Upper lobe of left lung (tissue), 6 donors: Measurements from ENCODE around the gene GLIS1. TPM values are rescaled to one million over a fixed set of nuclear protein-coding genes. Genes with fewer than 3 reads are reported as not detected.
A peak's percentile ranks its signal among the peaks of the same experiment; 100 is the strongest.

ENCODE experiments used
- ATAC-seq, 2 donors: fragments of 200-7000 bp; cut with Tn5 transposase; one replicate each; pipeline ENCODE4 v1.9.1; 2022; ENCODE audit warnings: mild to moderate bottlenecking in 2 of 2, moderate library complexity in 2 of 2; ENCODE audit not compliant: low FRiP score in 2 of 2
- DNase-seq, 2 donors: peaks; one replicate each; pipeline ENCODE4 v3.0.0-alpha.2; 2019 to 2020
- H3K27ac ChIP-seq, 4 donors: fragments of 200-600 bp; sonication (generic); one replicate each; pipeline ENCODE4 v1.5.1; 2016 to 2019
- H3K27me3 ChIP-seq, 4 donors: fragments of 200-600 bp; sonication (generic); one replicate each; pipeline ENCODE4 v1.5.1; 2017 to 2019
- H3K36me3 ChIP-seq, 4 donors: fragments of 200-600 bp; sonication (generic); one replicate each; pipeline ENCODE4 v1.5.1; 2016 to 2019
- H3K4me1 ChIP-seq, 4 donors: fragments of 200-600 bp; sonication (generic); one replicate each; pipeline ENCODE4 v1.5.1; 2018 to 2019
- H3K4me3 ChIP-seq, 4 donors: fragments of 200-600 bp; sonication (generic); one replicate each; pipeline ENCODE4 v1.5.1; 2017 to 2019; ENCODE audit warnings: mild to moderate bottlenecking in 2 of 4, moderate library complexity in 1 of 4
- H3K9me3 ChIP-seq, 4 donors: fragments of 200-600 bp; sonication (generic); one replicate each; pipeline ENCODE4 v1.5.1; 2018 to 2019
- EP300 ChIP-seq, 4 donors: sonication (generic); formaldehyde crosslinking; IDR thresholded peaks; one replicate each; pipeline ENCODE4 v1.5.1; 2017; ENCODE audit warnings: antibody characterized with exemption in 4 of 4, control low read depth in 2 of 4
- POLR2A ChIP-seq, 4 donors: fragments of 450-650 bp; IDR thresholded peaks; one replicate each; pipeline ENCODE4 v1.5.1; 2016 to 2017; ENCODE audit warnings: antibody characterized with exemption in 4 of 4, mild to moderate bottlenecking in 2 of 4
- POLR2AphosphoS5 ChIP-seq, 2 donors: sonication (generic); formaldehyde crosslinking; IDR thresholded peaks; one replicate each; pipeline ENCODE4 v1.5.1; 2017; ENCODE audit warnings: antibody characterized with exemption in 2 of 2
- WGBS, 2 donors: methylation state at CpG; one replicate each; pipeline ENCODE4 v1.1.5; 2017 to 2018; 5-methylcytosine and 5-hydroxymethylcytosine counted together
- total RNA-seq, 6 donors: library from RNA; depleted of rRNA in 4 of 6; stranded (reverse); fragments of >200 nt in 4 of 6; gene quantifications; one replicate each; pipeline versions ENCODE4 v1.1.0 to v1.2.1, GENCODE V29; 2016 to 2021
- TF ChIP-seq, protein P1 (sequence below), 6 experiments: fragments of 450-650 bp in 4 of 6; fragments of 200-600 bp in 2 of 6; sonication (generic) in 2 of 6; IDR thresholded peaks; one replicate each; pipeline ENCODE4 v1.5.1; 2016 to 2019; ENCODE audit warnings: antibody characterized with exemption in 6 of 6
- donor health status: DM: no; HTN: no; CAD: no; lungs with moderate emphysema.
- donor health status: DM: no; HTN: yes; CAD: no; lungs with severe emphysema.

GLIS1 gene
- total RNA-seq, 6 donors from 2014 or later = 0.26 to 1.0 TPM; not detected in 4

- H3K27me3 ChIP-seq = no peaks in the 10 kb centered on the region
- TF ChIP-seq POLR2A (IDR thresholded peaks at IDR 0.05) (no peak), EP300 (IDR thresholded peaks at IDR 0.05) (no peak), POLR2AphosphoS5 (IDR thresholded peaks at IDR 0.05) (no peak)
- no peak overlapping the region for H3K4me3 ChIP-seq
- H3K4me1 ChIP-seq = no peaks in the 10 kb centered on the region
- H3K9me3 ChIP-seq = no peaks in the 10 kb centered on the region
- DNase-seq (no peak), ATAC-seq (no peak)
- no peaks in the 10 kb centered on the region for H3K36me3 ChIP-seq
- H3K27ac ChIP-seq = no peak overlapping the region
- 56 to 62% methylated on average over 13 to 14 of the region's 14 CpGs for WGBS, 2 donors
These were observed 163.6 kb downstream of the GLIS1 start for GRCh38 chr1:53575141-53575954.

DNA sequence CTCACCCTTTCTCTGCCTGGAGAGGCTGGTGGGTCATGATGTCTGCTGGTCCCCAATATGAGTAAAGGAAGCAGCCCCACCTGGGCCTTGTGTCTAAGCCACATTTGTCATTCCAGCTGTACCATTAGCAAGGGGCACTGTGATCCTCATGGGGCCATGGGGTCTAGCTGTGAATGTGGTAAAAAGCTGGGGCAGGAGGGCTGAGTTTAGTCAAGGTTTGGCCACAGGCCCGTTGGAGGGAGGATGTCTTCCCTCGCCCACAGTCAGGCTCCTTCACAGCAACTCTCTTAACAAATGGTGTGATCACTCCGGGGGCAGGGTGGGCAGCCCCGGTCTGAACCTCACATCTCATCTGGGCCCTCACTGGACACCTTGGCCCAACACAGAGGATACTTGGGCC lies 164.3 kb downstream of the GLIS1 start:
- H3K4me1 ChIP-seq = no peaks in the 10 kb centered on the region
- ATAC-seq (no peak), DNase-seq (no peak)
- no peak for TF ChIP-seq POLR2A (IDR thresholded peaks at IDR 0.05)
- no peak overlapping the region for H3K27ac ChIP-seq
- no peak overlapping the region for H3K4me3 ChIP-seq
- H3K36me3 ChIP-seq = no peaks in the 10 kb centered on the region
- 58 to 100% methylated on average over 1 to 4 of the region's 4 CpGs for WGBS, 2 donors
- H3K27me3 ChIP-seq = no peaks in the 10 kb centered on the region
- H3K9me3 ChIP-seq = no peaks in the 10 kb centered on the region

- TF ChIP-seq, protein P1, sequence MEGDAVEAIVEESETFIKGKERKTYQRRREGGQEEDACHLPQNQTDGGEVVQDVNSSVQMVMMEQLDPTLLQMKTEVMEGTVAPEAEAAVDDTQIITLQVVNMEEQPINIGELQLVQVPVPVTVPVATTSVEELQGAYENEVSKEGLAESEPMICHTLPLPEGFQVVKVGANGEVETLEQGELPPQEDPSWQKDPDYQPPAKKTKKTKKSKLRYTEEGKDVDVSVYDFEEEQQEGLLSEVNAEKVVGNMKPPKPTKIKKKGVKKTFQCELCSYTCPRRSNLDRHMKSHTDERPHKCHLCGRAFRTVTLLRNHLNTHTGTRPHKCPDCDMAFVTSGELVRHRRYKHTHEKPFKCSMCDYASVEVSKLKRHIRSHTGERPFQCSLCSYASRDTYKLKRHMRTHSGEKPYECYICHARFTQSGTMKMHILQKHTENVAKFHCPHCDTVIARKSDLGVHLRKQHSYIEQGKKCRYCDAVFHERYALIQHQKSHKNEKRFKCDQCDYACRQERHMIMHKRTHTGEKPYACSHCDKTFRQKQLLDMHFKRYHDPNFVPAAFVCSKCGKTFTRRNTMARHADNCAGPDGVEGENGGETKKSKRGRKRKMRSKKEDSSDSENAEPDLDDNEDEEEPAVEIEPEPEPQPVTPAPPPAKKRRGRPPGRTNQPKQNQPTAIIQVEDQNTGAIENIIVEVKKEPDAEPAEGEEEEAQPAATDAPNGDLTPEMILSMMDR (IDR thresholded peaks at IDR 0.05) = no peak
- no peak for TF ChIP-seq POLR2A (IDR thresholded peaks at IDR 0.05)
- TF ChIP-seq POLR2AphosphoS5 (IDR thresholded peaks at IDR 0.05) = no peak
- no peak for TF ChIP-seq EP300 (IDR thresholded peaks at IDR 0.05)
- DNase-seq = peak in 1 of 2 donors; percentile 8
These were observed 165.0 kb downstream of the GLIS1 start for GRCh38 chr1:53573931-53574330.

DNA sequence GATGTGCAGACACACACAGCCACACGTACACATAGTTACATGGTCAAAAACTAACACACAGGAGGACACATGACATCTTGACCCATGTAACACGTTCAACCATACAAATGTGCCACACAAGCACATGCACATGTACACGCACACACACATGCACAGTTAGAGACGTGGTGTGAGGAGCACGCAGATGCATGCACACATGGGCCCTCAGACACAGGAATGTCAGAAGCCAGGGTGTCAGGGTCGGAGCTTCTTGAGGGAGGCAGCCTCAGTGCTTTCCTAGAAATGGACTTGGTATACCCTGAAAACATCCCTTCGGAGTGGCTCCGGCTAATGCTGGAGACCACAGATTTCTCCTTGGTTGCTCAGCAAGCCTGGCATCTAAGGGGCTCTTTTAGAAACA lies 165.4 kb downstream of the GLIS1 start:
- Histone ChIP-seq H3K27ac (no peak overlapping the region), H3K9me3 (no peaks in the 10 kb centered on the region), H3K4me1 (no peaks in the 10 kb centered on the region), H3K4me3 (no peak overlapping the region), H3K27me3 (no peaks in the 10 kb centered on the region), H3K36me3 (no peaks in the 10 kb centered on the region)
- ATAC-seq (no peak), DNase-seq (peak in 1 of 2 donors; percentile 12)
- TF ChIP-seq EP300 (IDR thresholded peaks at IDR 0.05) (no peak), POLR2AphosphoS5 (IDR thresholded peaks at IDR 0.05) (no peak), POLR2A (IDR thresholded peaks at IDR 0.05) (no peak)
- TF ChIP-seq, protein P1 (IDR thresholded peaks at IDR 0.05) = no peak
- 92 to 97% methylated on average over 6 to 8 of the region's 8 CpGs for WGBS, 2 donors

More at GRCh38 chr1:53573931-53574330, 165.0 kb downstream of the GLIS1 start:
- H3K9me3 ChIP-seq = no peaks in the 10 kb centered on the region
- H3K27me3 ChIP-seq = no peaks in the 10 kb centered on the region
- WGBS, 2 donors = 90% methylated on average over 4 of the region's 4 CpGs
- ATAC-seq = no peak
- no peaks in the 10 kb centered on the region for H3K36me3 ChIP-seq
- no peak overlapping the region for H3K4me3 ChIP-seq
- H3K4me1 ChIP-seq = no peaks in the 10 kb centered on the region
- H3K27ac ChIP-seq = no peak overlapping the region

DNA sequence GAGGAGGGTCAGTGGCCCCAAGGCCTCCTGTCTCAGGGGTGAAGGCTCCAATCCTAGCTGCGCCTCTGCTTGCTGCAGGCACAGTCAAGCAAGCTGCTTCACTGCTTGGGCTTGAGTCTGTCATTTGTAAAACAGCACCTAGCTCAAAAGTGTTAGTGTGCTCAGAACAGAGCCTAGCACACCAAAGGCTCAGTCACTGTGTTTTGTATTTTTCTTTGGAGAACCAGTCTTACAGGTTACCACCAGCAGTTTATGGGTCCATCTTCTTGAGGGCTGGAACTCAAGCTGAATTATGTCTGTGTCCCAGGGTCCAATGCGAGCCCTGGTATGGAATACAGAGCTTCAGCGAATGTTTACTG lies 166.2 kb downstream of the GLIS1 start:
- TF ChIP-seq EP300 (IDR thresholded peaks at IDR 0.05) = no peak
- no peak for TF ChIP-seq POLR2AphosphoS5 (IDR thresholded peaks at IDR 0.05)
- TF ChIP-seq POLR2A (IDR thresholded peaks at IDR 0.05) = no peak
- TF ChIP-seq, protein P1 (IDR thresholded peaks at IDR 0.05) = no peak
- DNase-seq (peak in 1 of 2 donors; percentile 11), ATAC-seq (no peak)
- no peaks in the 10 kb centered on the region for H3K9me3 ChIP-seq
- H3K4me1 ChIP-seq = no peaks in the 10 kb centered on the region
- H3K27me3 ChIP-seq = no peaks in the 10 kb centered on the region
- H3K4me3 ChIP-seq = no peak overlapping the region
- H3K36me3 ChIP-seq = no peaks in the 10 kb centered on the region
- WGBS, 2 donors = 89 to 100% methylated on average over 1 to 3 of the region's 3 CpGs
- no peak overlapping the region for H3K27ac ChIP-seq
